IMR-90 (cell line): ENCODE data around the gene SGCE.

ENCODE experiments used
- BHLHE40 ChIP-seq: fragments of 150-350 bp; IDR thresholded peaks from 2 replicates; pipeline ENCODE4 v1.6.1; 2016; ENCODE audit warnings: mild to moderate bottlenecking, low read depth, low read length
- CEBPB ChIP-seq: IDR thresholded peaks from 2 replicates; pipeline ENCODE4 v1.6.1; 2012; ENCODE audit warnings: low read depth, low read length, improper control_type of control experiment
- MAFK ChIP-seq: IDR thresholded peaks from 2 replicates; pipeline ENCODE4 v1.6.1; 2012; ENCODE audit warnings: low read depth, low read length, improper control_type of control experiment
- MAZ ChIP-seq: IDR thresholded peaks from 2 replicates; pipeline ENCODE4 v1.6.1; 2012; ENCODE audit warnings: low read depth, mild to moderate bottlenecking, low read length, improper control_type of control experiment, moderate library complexity, borderline replicate concordance
- MXI1 ChIP-seq: IDR thresholded peaks from 2 replicates; pipeline ENCODE4 v1.6.1; 2012; ENCODE audit warnings: low read depth, mild to moderate bottlenecking, low read length, moderate library complexity, borderline replicate concordance
- POLR2A ChIP-seq: IDR thresholded peaks from 2 replicates; pipeline ENCODE4 v1.6.1; 2012; ENCODE audit warnings: mild to moderate bottlenecking, low read depth, low read length
- RAD21 ChIP-seq: IDR thresholded peaks from 2 replicates; pipeline ENCODE4 v1.6.1; 2012; ENCODE audit warnings: low read length, improper control_type of control experiment
- RFX5 ChIP-seq: IDR thresholded peaks from 2 replicates; pipeline ENCODE4 v1.8.0; 2012; ENCODE audit warnings: low read depth, mild to moderate bottlenecking, low read length, moderate library complexity
- SMC3 ChIP-seq: fragments of 150-350 bp; IDR thresholded peaks from 2 replicates; pipeline ENCODE4 v1.6.1; 2016; ENCODE audit warnings: low read depth, mild to moderate bottlenecking, antibody characterized with exemption, low read length, moderate library complexity
- TF ChIP-seq, protein P1 (sequence below): conservative IDR thresholded peaks from 2 replicates; pipeline ENCODE4 v1.5.1; 2012; ENCODE audit warnings: mild to moderate bottlenecking, low read depth, low read length, improper control_type of control experiment
- TF ChIP-seq, protein P2 (sequence below): fragments of 150-350 bp; IDR thresholded peaks from 2 replicates; pipeline ENCODE4 v1.6.1; 2017; ENCODE audit warnings: mild to moderate bottlenecking, antibody characterized with exemption, low read length, low read depth

DNA sequence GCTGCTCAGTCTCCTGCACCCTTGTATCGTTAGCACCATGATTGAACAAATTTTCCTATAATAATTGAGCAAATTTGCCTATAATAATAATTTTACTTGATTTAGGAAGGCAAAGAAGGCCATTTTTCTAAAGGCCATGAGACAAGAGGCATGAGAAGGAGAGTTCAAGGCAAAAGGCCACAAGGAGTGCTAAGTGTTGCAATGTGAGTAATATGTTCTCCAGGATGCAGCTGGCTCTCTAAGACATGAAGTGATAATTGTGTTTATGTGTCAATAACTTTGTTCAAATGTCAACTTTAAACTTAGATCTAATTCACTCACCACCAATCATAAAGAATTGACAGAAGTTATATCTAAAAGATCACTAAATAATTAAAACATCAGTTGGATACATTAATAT lies 53.8 kb downstream of the SGCE start:
- no peak for TF ChIP-seq RAD21
- no peak for TF ChIP-seq POLR2A
- TF ChIP-seq, protein P1, sequence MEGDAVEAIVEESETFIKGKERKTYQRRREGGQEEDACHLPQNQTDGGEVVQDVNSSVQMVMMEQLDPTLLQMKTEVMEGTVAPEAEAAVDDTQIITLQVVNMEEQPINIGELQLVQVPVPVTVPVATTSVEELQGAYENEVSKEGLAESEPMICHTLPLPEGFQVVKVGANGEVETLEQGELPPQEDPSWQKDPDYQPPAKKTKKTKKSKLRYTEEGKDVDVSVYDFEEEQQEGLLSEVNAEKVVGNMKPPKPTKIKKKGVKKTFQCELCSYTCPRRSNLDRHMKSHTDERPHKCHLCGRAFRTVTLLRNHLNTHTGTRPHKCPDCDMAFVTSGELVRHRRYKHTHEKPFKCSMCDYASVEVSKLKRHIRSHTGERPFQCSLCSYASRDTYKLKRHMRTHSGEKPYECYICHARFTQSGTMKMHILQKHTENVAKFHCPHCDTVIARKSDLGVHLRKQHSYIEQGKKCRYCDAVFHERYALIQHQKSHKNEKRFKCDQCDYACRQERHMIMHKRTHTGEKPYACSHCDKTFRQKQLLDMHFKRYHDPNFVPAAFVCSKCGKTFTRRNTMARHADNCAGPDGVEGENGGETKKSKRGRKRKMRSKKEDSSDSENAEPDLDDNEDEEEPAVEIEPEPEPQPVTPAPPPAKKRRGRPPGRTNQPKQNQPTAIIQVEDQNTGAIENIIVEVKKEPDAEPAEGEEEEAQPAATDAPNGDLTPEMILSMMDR, result no peak
- TF ChIP-seq, protein P2, sequence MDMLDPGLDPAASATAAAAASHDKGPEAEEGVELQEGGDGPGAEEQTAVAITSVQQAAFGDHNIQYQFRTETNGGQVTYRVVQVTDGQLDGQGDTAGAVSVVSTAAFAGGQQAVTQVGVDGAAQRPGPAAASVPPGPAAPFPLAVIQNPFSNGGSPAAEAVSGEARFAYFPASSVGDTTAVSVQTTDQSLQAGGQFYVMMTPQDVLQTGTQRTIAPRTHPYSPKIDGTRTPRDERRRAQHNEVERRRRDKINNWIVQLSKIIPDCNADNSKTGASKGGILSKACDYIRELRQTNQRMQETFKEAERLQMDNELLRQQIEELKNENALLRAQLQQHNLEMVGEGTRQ, result no peak
- no peak for TF ChIP-seq CEBPB
- no peak for TF ChIP-seq SMC3
- no peak for TF ChIP-seq RFX5
- TF ChIP-seq BHLHE40, result no peak
- no peak for TF ChIP-seq MXI1
- TF ChIP-seq MAFK, result no peak
- TF ChIP-seq MAZ, result no peak
